HG03064 (cell line): ENCODE data around the gene CDC73.

Experiments
- ATAC-seq: cut with Tn5 transposase; IDR thresholded peaks from one replicate; pipeline ENCODE4 v1.9.1; 2021; ENCODE audit warnings: low read depth; ENCODE audit not compliant: unreplicated experiment

CDC73 gene

DNA sequence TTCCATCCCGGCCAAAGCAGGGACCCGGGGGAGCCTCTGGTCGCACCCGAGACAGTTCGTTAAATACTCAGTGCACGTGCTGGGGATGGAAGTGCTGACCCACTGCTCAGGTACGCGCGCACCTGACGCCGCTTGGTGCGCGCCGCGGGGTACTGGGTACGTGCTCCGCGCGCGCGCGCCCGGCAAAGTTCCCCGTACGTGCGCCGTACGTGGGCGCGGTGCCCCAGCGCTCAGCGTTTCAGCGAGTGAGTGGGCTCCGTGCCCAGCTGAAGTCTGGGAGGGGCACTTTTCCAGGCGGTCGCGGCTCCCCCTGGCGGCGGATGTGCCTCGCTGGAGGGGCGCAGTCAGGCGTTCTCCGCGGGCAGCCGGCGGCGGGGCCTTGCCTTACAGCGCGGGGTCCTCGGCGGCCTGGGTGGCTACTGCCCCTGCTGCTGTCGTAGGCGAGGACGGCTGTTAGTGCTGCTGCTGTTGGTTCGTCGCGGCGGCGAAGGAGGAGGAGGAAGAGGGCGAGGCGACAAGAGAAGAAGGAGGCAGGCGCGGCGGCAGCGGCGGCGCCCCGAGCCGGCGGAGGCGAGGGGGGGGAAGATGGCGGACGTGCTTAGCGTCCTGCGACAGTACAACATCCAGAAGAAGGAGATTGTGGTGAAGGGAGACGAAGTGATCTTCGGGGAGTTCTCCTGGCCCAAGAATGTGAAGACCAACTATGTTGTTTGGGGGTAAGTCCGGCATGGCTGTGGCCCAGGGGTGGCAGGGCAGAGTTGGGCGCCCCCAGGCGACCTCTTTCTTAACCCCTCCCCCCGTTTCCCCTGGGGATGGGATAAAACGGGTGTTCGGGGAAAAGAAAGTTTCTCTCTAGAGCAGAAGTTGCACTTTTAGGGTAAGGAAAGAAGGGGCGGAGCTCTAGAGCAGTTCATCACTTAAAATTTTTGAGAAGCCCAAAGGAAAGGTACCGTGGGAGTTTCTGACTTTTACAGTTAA is at the start of gene CDC73:
TSS of gene CDC73 (plus strand) at position 416 of the 978 bp plus-strand sequence. CDS start at position 586, 170 bp downstream.
- ATAC-seq: peak; percentile 91

DNA sequence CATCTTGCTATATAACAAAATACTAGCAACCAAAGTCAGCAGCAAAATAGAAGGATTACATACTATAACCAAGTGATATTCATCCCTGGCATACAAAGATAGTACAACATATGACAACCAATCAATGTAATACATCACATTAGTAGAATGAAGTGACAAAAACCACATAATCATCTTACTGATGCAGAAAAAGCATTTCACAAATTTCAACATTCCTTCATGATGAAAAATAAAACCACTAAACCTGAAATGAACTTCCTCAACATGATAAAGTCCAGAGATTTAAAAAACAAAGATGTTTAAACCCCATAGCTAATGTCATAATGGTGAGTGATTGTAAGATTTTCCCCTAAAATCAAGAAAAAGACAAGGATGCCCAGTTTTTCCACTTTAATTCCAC is 43.8 kb upstream of the CDC73 start:
- ATAC-seq: no peak

DNA sequence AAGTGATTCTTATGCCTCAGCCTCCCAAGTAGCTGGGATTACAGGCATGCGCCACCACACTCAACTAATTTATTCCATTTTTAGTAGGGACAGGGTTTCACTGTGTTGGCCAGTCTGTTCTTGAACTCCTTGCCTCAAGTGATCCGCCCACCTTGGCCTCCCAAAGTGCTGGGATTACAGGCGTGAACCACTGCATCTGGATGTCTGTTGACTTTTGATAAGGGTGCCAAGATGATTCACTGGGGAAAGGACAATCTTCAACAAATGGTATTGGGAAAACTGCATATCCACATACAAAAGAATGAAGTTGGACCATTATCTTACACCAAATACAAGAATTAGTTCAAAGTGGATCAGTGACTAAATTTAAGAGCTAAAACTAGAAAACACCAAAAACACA is 42.6 kb upstream of the CDC73 start:
- ATAC-seq: no peak

DNA sequence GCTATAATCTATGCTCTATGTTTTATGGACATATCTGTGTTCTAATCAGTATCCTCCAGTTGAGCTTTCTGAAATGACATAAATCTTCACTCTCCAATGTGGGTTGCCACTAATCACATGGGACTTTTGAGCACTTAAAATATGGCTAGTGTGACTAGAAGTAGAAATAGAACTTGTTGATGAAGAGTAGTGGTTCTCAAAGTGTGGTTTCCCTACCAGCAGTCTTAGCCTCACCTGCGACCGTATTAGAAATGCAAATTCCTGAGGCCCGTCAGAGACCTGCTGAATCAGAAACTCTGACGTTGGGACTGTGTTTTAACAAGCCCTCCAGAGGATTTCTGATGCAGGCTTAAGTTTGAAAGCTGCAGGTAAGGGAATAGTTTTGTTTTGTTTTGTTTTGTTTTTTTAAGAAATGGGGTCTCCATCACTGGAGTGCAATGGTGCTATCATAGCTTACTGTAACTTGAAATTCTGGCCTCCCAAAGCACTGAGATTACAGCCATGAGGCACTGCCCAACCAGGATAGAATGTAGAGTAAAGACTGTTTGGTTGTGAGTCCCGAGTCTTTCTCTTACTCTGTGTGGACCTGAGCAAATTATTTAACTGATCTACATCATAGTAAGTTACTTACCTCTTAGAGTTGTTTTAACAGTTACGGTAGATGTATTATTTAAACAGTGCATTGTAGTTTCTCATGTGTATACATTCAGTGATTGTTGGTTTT is 38.3 kb upstream of the CDC73 start:
- peak; percentile 95 for ATAC-seq

DNA sequence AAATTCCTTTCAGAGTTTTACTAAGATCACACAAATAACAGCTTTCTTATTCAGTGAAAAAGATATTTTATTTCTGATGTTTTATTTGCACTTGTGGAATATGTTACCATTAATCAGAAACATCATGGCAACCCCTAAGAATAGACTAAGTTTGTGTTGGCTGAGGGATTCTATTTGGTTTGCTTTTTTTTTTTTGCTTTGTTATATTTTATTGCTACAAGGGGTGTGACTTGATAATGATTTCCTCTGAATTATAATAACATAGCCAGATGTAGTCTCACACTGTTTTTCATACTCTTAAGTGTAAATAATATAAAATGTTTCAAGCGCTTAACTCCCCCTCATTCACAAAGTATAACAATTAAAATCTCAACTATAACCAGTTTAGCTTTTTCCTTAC is 36.6 kb upstream of the CDC73 start:
- ATAC-seq: no peak

DNA sequence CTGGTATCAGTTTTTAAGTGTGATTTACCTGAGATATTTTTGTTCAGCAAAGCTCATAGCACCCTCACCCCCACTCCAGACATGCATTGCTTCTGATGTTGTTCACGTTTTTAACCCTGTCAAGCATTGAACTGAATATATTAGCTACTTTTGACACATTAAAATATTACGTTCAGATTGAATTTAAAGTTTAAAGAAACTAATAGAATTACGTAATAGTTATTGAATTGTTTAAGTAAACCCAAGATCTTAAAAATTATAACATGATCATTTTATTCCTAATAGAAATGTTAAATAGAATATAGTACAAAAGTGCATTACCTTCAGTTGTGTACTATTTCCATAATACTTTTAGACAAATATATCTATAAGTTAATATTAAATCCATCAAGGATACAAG is 35.5 kb upstream of the CDC73 start:
- ATAC-seq: no peak

DNA sequence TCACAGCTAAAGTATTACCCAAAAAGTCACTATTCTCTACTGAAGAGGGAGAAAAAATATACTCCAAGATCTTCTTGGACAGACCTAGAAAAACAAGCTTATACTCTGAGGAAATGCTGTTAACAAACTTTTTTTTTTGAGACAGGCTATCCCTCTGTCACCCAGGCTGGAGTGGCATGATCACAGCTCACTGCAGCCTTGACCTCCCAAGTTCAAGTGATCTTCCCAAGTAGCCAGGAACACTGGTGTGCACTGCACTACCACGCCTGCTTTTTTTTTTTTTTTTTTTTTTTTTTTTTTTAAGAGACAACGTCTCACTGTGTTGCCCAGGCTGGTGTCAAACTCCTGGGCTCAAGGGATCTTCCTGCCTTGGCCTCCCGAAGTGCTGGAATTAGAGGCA is 33.9 kb upstream of the CDC73 start:
- no peak for ATAC-seq

DNA sequence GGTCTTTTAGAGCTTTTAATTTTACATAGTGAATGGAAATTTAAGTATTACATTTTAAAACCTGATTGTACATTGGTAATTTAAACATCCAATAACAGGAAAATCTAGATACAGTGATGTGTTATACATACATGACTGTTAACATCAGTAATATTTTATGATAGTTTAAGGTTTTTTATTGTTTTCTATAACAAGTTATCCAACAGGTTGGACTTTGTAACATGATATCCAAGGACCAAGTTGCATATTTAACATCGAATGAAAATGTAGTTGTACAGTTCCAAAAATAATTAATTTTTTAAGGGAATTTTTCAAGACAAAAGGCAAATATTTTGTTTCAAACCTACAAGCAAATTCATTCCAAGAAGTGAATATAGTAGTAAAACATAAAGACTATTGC is 31.0 kb upstream of the CDC73 start:
- no peak for ATAC-seq

DNA sequence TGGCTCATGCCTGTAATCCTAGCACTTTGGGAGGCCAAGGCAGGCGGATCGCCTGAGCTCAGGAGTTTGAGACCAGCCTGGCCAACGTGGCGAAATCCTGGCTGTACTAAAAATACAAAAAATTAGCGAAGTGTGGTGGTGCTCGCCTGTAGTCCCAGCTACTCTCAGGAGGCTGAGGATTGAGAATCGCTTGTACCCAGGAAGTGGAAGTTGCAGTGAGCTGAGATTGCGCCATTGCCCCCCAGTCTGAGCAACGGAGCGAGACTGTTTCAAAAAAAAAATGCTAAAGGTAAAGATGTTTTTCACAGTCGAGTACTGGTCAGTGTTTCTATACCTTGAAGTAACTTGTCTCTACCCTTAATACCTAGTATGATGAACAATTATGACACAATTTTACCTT is 27.7 kb upstream of the CDC73 start:
- no peak for ATAC-seq

DNA sequence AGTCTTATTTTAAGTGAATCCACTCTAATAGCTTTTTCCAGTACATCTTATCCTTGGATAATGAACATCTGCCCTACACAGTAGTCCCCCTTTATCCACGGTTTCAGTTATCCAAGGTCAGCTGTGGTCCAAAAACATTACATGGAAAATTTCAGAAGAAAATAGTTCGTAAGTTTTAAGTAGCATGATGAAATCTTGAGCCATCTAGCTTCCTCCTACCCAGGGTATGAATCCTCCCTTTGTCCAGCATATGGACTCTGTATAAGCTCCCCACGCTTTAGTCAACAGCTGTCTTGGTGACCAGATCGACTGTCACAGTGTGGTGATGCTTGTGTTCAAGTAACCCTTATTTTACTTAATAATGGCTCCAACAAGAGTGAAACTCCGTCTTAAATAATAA is 19.2 kb upstream of the CDC73 start:
- ATAC-seq: no peak

DNA sequence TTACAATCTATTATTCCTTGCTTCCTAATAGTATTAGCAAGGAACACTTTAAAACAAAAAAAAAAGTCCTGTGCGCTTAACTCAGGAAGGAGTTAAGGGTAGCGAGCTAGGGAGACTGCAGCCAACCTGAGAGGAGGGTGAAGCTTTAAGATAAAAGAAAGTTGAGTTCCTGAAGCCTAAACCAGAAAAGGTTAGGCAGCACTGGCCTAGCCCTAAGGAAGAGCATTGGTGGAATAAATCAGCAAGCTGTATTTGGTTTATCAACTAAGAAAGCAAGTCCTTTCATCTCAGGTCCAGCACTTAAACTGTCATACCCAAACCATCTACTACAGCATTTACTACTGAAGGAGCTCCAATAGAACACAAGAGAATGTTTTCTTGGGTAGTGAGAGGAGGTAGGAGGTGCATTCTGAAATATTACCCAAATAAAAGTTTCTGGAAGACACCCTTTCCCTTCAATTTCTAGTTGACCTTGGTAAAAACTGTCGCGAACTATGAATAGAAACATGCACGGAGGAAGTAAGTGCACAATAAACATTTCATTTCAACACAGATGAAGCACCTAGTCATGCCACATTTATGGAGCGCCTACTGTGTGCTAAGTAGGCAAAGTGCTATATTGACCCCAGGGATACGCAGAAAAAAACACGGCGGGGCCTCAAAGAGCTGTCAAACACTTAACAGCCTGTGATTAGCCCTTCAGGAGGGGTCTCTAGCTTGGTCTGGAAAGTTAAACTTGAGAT is 17.9 kb upstream of the CDC73 start:
- no peak for ATAC-seq

DNA sequence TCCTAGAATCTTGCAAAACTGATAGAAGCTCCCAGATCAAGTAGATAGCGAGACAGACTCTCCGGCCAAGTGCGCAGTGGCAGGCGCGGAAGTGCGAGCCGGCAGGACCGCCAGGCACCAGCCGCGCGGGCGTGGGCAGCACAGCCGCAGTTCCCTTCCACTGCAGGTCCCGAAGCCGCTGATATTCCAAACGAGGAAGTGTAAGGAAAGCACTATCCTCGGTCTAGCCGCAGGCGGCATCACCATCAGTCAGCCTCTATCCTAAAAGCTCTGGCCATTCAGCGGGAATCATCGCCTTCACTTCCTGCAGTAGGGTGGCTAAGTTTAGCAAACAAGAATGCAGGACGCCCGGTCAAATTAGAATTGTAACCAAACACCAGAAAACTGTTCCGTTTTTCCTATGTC is 17.3 kb upstream of the CDC73 start:
- ATAC-seq: peak; percentile 31

DNA sequence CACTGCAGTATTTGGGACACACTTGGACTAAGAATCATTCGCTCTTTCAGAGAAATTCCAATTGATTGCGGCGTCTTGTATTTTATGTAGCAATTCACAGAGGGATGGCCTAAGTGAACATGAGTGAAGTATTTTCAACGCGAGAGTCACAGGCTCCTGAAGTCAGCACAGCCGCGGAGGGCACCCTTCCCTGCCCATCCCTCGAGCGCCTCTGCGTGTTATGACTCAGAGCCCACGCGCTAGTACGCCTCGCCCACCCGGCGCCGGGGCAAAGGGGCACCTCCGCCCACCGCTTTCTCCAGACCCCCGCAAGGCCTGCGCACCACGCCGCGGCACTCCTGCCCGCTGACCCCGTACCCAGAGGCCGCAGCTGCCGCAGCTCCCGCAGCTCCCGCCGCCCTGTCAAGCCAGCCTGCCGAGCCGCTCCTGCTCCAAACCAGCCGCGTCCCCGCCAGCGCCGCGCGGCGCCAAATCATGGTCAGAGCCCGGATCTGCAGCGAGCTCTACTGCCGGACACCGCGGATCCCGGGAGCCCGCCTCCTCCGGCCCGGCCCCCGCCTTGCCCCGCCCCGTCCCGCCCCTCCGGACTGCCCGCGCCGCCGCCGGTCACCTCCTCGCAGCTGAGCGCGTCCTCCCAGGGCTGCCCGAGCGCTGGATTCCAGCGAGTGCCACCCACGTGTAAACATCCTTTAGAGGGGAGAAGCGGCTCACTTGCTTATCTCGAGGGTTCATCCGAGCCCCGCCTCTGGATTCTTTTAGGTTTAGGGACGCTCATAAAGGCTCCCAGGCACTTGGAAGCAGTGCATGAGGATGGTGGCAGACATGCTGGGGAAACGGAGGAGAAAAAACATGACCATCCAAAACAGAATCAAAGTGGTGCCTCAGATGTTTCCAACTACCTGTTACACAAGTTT is 16.7 kb upstream of the CDC73 start, which contains the start of gene GLRX2:
TSS of gene GLRX2 (minus strand) at position 508 of the 914 bp plus-strand sequence. CDS start at position 476, 32 bp downstream.
- peak; percentile 95 for ATAC-seq

DNA sequence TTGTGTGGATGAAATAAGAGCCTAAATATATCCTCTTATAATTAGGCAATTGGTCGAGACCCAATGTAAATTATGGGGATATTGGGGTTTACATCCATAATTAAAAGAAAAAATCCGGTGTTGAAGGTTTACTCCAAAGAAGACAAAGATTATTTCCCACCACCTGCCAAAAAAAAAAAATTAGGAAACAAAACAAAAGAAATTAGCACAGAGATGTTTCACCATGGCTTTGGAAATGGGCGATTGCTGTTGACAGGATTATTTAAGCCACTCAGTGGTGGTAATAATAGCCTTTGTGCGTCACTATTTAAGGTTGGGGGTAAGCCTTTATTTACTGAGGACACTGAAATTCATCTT is 16.0 kb upstream of the CDC73 start:
- ATAC-seq: no peak

DNA sequence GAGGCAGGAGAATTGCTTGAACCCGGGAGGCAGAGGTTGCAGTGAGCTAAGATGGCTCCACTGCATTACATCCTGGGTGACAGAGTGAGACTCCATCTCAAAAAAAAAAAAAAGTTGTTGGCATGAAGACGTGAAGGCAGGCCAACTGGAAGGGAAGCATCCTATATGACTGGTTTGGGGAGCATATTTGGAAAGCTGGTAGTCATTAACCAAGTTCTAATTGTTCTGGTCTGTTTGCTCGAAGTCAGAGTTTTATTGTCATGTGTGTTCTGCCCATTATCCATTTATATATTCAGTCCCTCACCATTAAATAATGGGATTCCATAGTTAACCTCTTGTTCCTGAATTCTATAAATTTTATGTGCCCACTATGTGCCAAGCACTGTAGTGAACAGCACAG is 13.4 kb upstream of the CDC73 start:
- ATAC-seq: no peak

DNA sequence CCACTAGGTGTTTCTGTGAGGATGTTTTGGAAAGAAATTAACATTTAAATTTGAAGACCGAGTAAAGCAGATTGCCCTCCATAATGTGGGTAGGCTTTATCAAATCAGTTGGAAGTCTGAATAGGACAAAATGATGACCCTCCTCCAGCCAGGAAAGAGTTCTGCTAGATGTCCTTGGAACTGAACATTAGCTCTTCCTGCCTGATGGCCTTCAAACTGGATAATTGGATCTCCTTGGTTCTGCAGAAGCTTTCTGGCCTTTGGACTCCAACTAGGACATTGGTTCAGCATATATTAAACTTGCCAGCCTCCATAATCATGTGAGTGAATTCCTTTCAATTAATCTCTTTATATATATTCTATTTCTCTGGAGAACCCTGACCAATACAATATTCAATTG is 12.2 kb upstream of the CDC73 start:
- ATAC-seq: no peak

DNA sequence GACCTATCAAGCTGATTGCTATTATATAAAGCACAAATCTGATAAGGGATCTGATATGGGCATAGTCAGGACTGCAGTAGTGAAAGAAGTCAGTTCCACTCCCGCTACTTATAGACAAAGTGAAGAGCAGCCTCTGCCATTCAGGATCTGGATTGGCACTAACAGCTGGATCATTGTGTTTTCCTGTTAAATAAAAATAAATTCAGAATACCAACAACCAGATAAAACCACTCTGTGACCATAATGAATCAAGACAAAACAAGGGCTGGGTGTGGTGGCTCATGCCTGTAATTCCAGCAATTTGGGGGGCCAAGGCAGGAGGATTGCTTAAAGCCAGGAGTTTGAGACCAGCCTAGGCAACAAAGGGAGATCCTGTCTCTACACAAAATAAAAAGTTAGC is 11.6 kb upstream of the CDC73 start:
- ATAC-seq: no peak

DNA sequence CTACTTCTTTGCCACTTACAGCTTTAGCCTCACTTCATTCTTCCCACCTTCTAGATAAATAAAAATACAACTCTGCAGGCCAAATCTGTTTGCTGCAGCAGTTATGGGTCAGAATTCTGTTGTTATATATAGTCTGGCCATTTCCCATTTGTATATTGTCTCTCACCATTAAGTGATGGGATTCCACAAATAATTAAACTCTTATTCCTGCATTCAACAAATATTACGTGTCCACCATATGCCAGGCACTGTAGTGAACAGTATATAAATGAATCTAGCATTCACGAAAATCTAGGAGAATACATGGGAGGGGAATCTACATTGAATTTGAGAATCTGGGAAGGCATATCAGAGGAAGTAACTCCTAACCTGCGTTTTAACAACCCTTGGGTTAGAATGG is 11.0 kb upstream of the CDC73 start:
- no peak for ATAC-seq

DNA sequence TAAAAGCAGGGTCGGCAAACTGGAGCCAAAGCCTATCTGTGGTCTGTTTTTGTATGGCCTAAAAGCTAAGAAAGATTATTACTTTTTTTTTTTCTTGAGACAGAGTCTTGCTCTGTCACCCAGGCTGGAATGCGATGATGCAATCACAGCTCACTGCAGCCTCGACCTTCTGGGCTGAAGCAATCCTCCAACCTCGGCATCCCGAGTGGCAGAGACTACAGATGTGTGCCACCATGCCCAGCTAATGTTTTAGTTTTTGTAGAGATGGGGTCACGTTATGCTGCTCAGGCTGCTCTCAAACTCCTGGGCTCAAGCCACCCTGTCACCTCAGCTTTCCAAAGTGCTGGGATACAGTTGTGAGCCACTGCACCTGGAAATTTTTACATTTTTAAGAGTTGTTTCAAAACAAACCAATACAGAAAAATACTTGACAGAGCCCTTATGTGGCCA is 10.2 kb upstream of the CDC73 start:
- ATAC-seq: no peak
